GM12878 (cell line): Measurements from ENCODE around the gene TUBB4B. TPM values are rescaled to one million over a fixed set of nuclear protein-coding genes. Genes with fewer than 3 reads are reported as not detected.
A peak's percentile ranks its signal among the peaks of the same experiment; 100 is the strongest.

Source experiments
- ATAC-seq: fragments of 200-7000 bp; cut with Tn5 transposase; 3 replicates; pipeline ENCODE4 v1.9.1; 2020; ENCODE audit warnings: mild to moderate bottlenecking, moderate library complexity
- BruUV-seq: library from RNA; stranded (reverse); fragments of 400-500 nt; replicated peaks from 2 replicates; lab custom pipeline; 2021; lab: Mats Ljungman, UMichigan
- CTCF ChIA-PET: fragments of 300-600 bp; sonication (Branson Sonifier 250); formaldehyde crosslinking; extraction: SDS; loops from one replicate; lab custom pipeline; 2021; ENCODE audit warnings: inconsistent platforms; lab: Yijun Ruan, JAX
- POLR2A ChIA-PET: fragments of 350-600 bp; formaldehyde crosslinking; extraction: SDS; loops from one replicate; lab custom pipeline; 2021; ENCODE audit warnings: inconsistent platforms; lab: Charles Lee
- RAD21 ChIA-PET: fragments of 300-600 bp; sonication (Branson Sonifier 250); formaldehyde crosslinking; loops from one replicate; lab custom pipeline; 2023; ENCODE audit warnings: antibody characterized with exemption; ENCODE audit not compliant: unreplicated experiment; lab: Charles Lee
- SMC1A ChIA-PET: fragments of 300-600 bp; sonication (Branson Sonifier 250); formaldehyde crosslinking; loops from one replicate; lab custom pipeline; 2023; ENCODE audit not compliant: unreplicated experiment, uncharacterized antibody; lab: Charles Lee
- DNase-seq: peaks from one replicate; pipeline ENCODE4 v3.0.0-alpha.2; 2011; ENCODE audit warnings: low read depth, low spot score
- FAIRE-seq: peaks from 3 replicates; lab custom pipeline; 2011; peaks lifted over from hg19 to GRCh38; lab: Jason Lieb, UNC
- H2AFZ ChIP-seq: 2 replicates; pipeline ENCODE4 v1.6.0; 2011; ENCODE audit warnings: low read depth, low read length, control low read depth; ENCODE audit not compliant: control insufficient read depth
- H3K27ac ChIP-seq: 2 replicates; pipeline ENCODE4 v1.5.1; 2011; ENCODE audit warnings: control low read depth; ENCODE audit not compliant: control insufficient read depth, insufficient read depth
- H3K27me3 ChIP-seq, 2 experiments: replicated peaks in 1 of 2; 2 replicates each; pipeline versions ENCODE4 v1.6.0 to v1.6.1; 2011; ENCODE audit warnings: low read length in 1 of 2; ENCODE audit not compliant: control insufficient read depth in 2 of 2, insufficient read depth in 2 of 2
- H3K36me3 ChIP-seq, 2 experiments: 2 replicates each; pipeline ENCODE4 v1.5.1; 2011; ENCODE audit warnings: low read length in 1 of 2; ENCODE audit not compliant: control insufficient read depth in 2 of 2, insufficient read depth in 2 of 2
- H3K4me1 ChIP-seq: 2 replicates; pipeline ENCODE4 v1.6.1; 2011; ENCODE audit warnings: mild to moderate bottlenecking, low read length, moderate library complexity, mixed read lengths; ENCODE audit not compliant: control insufficient read depth, insufficient read depth
- H3K4me2 ChIP-seq: 2 replicates; pipeline ENCODE4 v1.6.0; 2011; ENCODE audit warnings: control low read depth; ENCODE audit not compliant: control insufficient read depth, insufficient read depth
- H3K4me3 ChIP-seq: fragments of 200-600 bp; sonication (generic); 2 replicates; pipeline ENCODE4 v1.5.1; 2016
- H3K79me2 ChIP-seq: 2 replicates; pipeline ENCODE4 v1.6.0; 2011; ENCODE audit warnings: low read length; ENCODE audit not compliant: control insufficient read depth, insufficient read depth
- H3K9ac ChIP-seq: 2 replicates; pipeline ENCODE4 v1.8.0; 2011; ENCODE audit warnings: low read length, control low read depth, mixed read lengths; ENCODE audit not compliant: control insufficient read depth, insufficient read depth
- H3K9me3 ChIP-seq: replicated peaks from 3 replicates; pipeline ENCODE4 v1.5.1; 2011; ENCODE audit warnings: mild to moderate bottlenecking, low read length; ENCODE audit not compliant: control insufficient read depth, insufficient read depth
- H4K20me1 ChIP-seq: 2 replicates; pipeline ENCODE4 v1.6.0; 2011; ENCODE audit not compliant: control insufficient read depth, insufficient read depth
- CBFB ChIP-seq: IDR thresholded peaks from 2 replicates; pipeline ENCODE4 v1.6.1; 2016; ENCODE audit warnings: antibody characterized with exemption, low read depth
- CREM ChIP-seq: IDR thresholded peaks from 2 replicates; pipeline ENCODE4 v1.6.1; 2014; ENCODE audit warnings: antibody characterized with exemption, low read depth
- EP300 ChIP-seq, 2 experiments: fragments of 150-350 bp in 1 of 2; IDR thresholded peaks; 2 replicates each; pipeline ENCODE4 v1.6.1; 2011 to 2012; ENCODE audit warnings: low read depth in 2 of 2, low read length in 2 of 2, borderline replicate concordance in 1 of 2, improper control_type of control experiment in 1 of 2, inconsistent platforms in 1 of 2; ENCODE audit not compliant: control insufficient read depth in 1 of 2
- ETV6 ChIP-seq, 2 experiments: fragments of 450-650 bp in 1 of 2; IDR thresholded peaks in 1 of 2; conservative IDR thresholded peaks in 1 of 2; 2 replicates each; pipeline ENCODE4 v1.6.1; 2014; ENCODE audit warnings: antibody characterized with exemption in 1 of 2, borderline replicate concordance in 1 of 2, low read depth in 1 of 2, mild to moderate bottlenecking in 1 of 2, moderate library complexity in 1 of 2
- HDAC6 ChIP-seq: fragments of 200-600 bp; sonication (generic); IDR thresholded peaks from one replicate; pipeline ENCODE4 v1.8.0; 2017; ENCODE audit warnings: antibody characterized with exemption; ENCODE audit not compliant: unreplicated experiment
- JUNB ChIP-seq: IDR thresholded peaks from 2 replicates; pipeline ENCODE4 v1.6.1; 2016; ENCODE audit warnings: antibody characterized with exemption, mild to moderate bottlenecking
- KAT2A ChIP-seq: conservative IDR thresholded peaks from 2 replicates; pipeline ENCODE4 v1.6.1; 2011; ENCODE audit warnings: low read depth, low read length; ENCODE audit not compliant: control insufficient read depth
- KLF5 ChIP-seq: fragments of 450-650 bp; IDR thresholded peaks from 2 replicates; pipeline ENCODE4 v1.6.1; 2014; ENCODE audit warnings: mild to moderate bottlenecking; ENCODE audit not compliant: partially characterized antibody
- POLR2A ChIP-seq: IDR thresholded peaks from 2 replicates; pipeline ENCODE4 v1.6.1; 2011; ENCODE audit warnings: low read depth, mild to moderate bottlenecking, low read length
- POLR2AphosphoS2 ChIP-seq: IDR thresholded peaks from 2 replicates; pipeline ENCODE4 v1.6.1; 2011; ENCODE audit warnings: low read depth, mild to moderate bottlenecking, low read length, improper control_type of control experiment, moderate library complexity
- REST ChIP-seq: IDR thresholded peaks from 2 replicates; pipeline ENCODE4 v1.6.1; 2012; ENCODE audit warnings: mild to moderate bottlenecking, low read depth, low read length
- whole genome bisulfite sequencing: methylation state at CpG from one replicate; pipeline ENCODE4 v1.1.6; 2016; ENCODE audit warnings: low lambda C conversion rate; ENCODE audit not compliant: insufficient replicate concordance, insufficient coverage; ENCODE audit errors: missing lambda C conversion rate; 5-methylcytosine and 5-hydroxymethylcytosine counted together
- in situ Hi-C: fragments of 300-500 bp; cut with MboI; formaldehyde crosslinking; loops from 9 replicates; pipeline ENCODE4 v1.14.3; 2018; ENCODE audit warnings: mixed read lengths
- intact Hi-C: fragments of 100-400 bp; cut with micrococcal nuclease; formaldehyde crosslinking; loops from one replicate; pipeline ENCODE4 v1.14.2; 2022; ENCODE audit not compliant: unreplicated experiment
- polyA plus RNA-seq, 11 experiments: library from polyadenylated mRNA; depleted of rRNA in 4 of 11; unstranded in 6 of 11; stranded (reverse) in 5 of 11; fragments of >200 nt; fragmentation: Nextera tagmentation in 4 of 11; fragmentation: Illumina TruSeq in 1 of 11; extraction: Ambion mirVana in 4 of 11; extraction: Trizol in 1 of 11; gene quantifications; 1 replicate in 1 of 11; 2 replicates in 10 of 11; pipeline versions ENCODE4 v1.2.1 to v1.2.3, GENCODE V29; 2011 to 2016; ENCODE audit warnings: inconsistent platforms in 2 of 11, missing spikeins in 2 of 11, low read depth in 1 of 11
- total RNA-seq, 4 experiments: library from RNA; depleted of rRNA in 3 of 4; stranded (reverse); fragments of >200 nt in 3 of 4; fragmentation: Illumina TruSeq in 1 of 4; extraction: Trizol in 1 of 4; gene quantifications; 2 replicates each; pipeline versions ENCODE4 v1.2.1 to v1.2.3, GENCODE V29; 2013 to 2021
- TF ChIP-seq, protein P1 (sequence below): fragments of 450-650 bp; conservative IDR thresholded peaks from 2 replicates; pipeline ENCODE4 v1.6.1; 2017; ENCODE audit warnings: mild to moderate bottlenecking, moderate library complexity
- TF ChIP-seq, protein P2 (sequence below): IDR thresholded peaks from 2 replicates; pipeline ENCODE4 v1.6.1; 2011; ENCODE audit warnings: low read depth, low read length, improper control_type of control experiment, borderline replicate concordance

Gene TUBB4B
- total and polyA plus RNA-seq, 10 of the 15 experiments (the other 5 are each of a cell fraction or from before 2014, with no cell fraction given), result 23.0 to 532 (median 254) TPM

GRCh38 chr9:137218754-137219271 is 22.3 kb upstream of the TUBB4B start:
- H3K4me1 ChIP-seq, result peaks cover 5% of the 10 kb centered on the region; the same call in 1 of the 2 replicates
- H3K9ac ChIP-seq, result no peak overlapping the region
- H3K36me3 ChIP-seq, result peaks cover 0 to 2% of the 10 kb centered on the region in 2 experiments; a peak in 2 of 4 replicates
- no TSS peak for BruUV-seq
- intact Hi-C loops, result no loop called here
- FAIRE-seq (no peak), ATAC-seq (no peak), DNase-seq (no peak)
- H3K27ac ChIP-seq, result no peak overlapping the region
- in situ Hi-C loops, result no loop called here
- ChIA-PET SMC1A (no interaction called here), POLR2A (interaction anchor here (0.6 to 1.4 kb wide), 4 partner anchors 18 to 191 kb away, joined by 4 to 8 read pairs (median 4); partner anchors contain the start of gene TPRN), RAD21 (no interaction called here), CTCF (no interaction called here)
- no peaks in the 10 kb centered on the region for H3K79me2 ChIP-seq
- H3K27me3 ChIP-seq, result no peaks in the 10 kb centered on the region
- 84% methylated on average over 11 of the region's 12 CpGs for WGBS
- no peak overlapping the region for H3K4me2 ChIP-seq
- H3K9me3 ChIP-seq, result no peaks in the 10 kb centered on the region
- no peaks in the 10 kb centered on the region for H4K20me1 ChIP-seq
- no peak overlapping the region for H3K4me3 ChIP-seq
- peak; percentile 39; the same call in 1 of the 2 replicates for TF ChIP-seq POLR2A
- no peak for TF ChIP-seq KLF5
- TF ChIP-seq CBFB, result no peak
- no peak for TF ChIP-seq JUNB
- no peak for TF ChIP-seq KAT2A
- no peak for TF ChIP-seq CREM
- TF ChIP-seq, protein P1, sequence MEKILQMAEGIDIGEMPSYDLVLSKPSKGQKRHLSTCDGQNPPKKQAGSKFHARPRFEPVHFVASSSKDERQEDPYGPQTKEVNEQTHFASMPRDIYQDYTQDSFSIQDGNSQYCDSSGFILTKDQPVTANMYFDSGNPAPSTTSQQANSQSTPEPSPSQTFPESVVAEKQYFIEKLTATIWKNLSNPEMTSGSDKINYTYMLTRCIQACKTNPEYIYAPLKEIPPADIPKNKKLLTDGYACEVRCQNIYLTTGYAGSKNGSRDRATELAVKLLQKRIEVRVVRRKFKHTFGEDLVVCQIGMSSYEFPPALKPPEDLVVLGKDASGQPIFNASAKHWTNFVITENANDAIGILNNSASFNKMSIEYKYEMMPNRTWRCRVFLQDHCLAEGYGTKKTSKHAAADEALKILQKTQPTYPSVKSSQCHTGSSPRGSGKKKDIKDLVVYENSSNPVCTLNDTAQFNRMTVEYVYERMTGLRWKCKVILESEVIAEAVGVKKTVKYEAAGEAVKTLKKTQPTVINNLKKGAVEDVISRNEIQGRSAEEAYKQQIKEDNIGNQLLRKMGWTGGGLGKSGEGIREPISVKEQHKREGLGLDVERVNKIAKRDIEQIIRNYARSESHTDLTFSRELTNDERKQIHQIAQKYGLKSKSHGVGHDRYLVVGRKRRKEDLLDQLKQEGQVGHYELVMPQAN, result no peak
- TF ChIP-seq, protein P2, sequence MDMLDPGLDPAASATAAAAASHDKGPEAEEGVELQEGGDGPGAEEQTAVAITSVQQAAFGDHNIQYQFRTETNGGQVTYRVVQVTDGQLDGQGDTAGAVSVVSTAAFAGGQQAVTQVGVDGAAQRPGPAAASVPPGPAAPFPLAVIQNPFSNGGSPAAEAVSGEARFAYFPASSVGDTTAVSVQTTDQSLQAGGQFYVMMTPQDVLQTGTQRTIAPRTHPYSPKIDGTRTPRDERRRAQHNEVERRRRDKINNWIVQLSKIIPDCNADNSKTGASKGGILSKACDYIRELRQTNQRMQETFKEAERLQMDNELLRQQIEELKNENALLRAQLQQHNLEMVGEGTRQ, result no peak
- TF ChIP-seq REST, result no peak
- no peak for TF ChIP-seq ETV6 (conservative IDR thresholded peaks at IDR 0.05 in 1 of 2, IDR thresholded peaks at IDR 0.05 in 1 of 2; ENCODE audit: borderline replicate concordance in 1 of 2, low read depth in 1 of 2)
- 0 out of 2 replicates have a peak, but pooled peaks have one; percentile 24 for TF ChIP-seq POLR2AphosphoS2
- TF ChIP-seq HDAC6, result no peak
- no peak for TF ChIP-seq EP300 (IDR thresholded peaks at IDR 0.05; ENCODE audit: borderline replicate concordance in 1 of 2, control insufficient read depth in 1 of 2, low read depth in 2 of 2, low read length in 2 of 2)
- H2AFZ ChIP-seq, result no peak overlapping the region
